Endothelial cell of umbilical vein (primary cell): ENCODE results near the gene C20orf173. TPM values are rescaled to one million over a fixed set of nuclear protein-coding genes. Genes with fewer than 3 reads are reported as not detected.

Experiments
- BruUV-seq: library from RNA; stranded (reverse); fragments of 400-500 nt; replicated peaks from 2 replicates; lab custom pipeline; 2021; lab: Mats Ljungman, UMichigan
- CTCF ChIA-PET: fragments of 300-600, 350-600 bp; sonication (Branson Sonifier 250); formaldehyde crosslinking; loops from one replicate; lab custom pipeline; 2021; ENCODE audit warnings: antibody characterized with exemption, inconsistent platforms; lab: Charles Lee
- POLR2A ChIA-PET: fragments of 300-600, 350-600 bp; sonication (Branson Sonifier 250); formaldehyde crosslinking; loops from one replicate; lab custom pipeline; 2021; ENCODE audit warnings: antibody characterized with exemption, inconsistent platforms; lab: Charles Lee
- DNase-seq: peaks from one replicate; pipeline ENCODE4 v3.0.0-alpha.2; 2011; ENCODE audit warnings: low read depth, low spot score
- FAIRE-seq: peaks from 2 replicates; lab custom pipeline; 2011; peaks lifted over from hg19 to GRCh38; lab: Jason Lieb, UNC
- H2AFZ ChIP-seq: 2 replicates; pipeline ENCODE4 v1.6.0; 2012; ENCODE audit warnings: low read depth, low read length, control low read depth, inconsistent platforms
- H3K27ac ChIP-seq: 2 replicates; pipeline ENCODE4 v1.5.1; 2011; ENCODE audit warnings: low read depth, mild to moderate bottlenecking, control low read depth, low read length, moderate library complexity; ENCODE audit not compliant: insufficient read depth
- H3K27me3 ChIP-seq, 2 experiments: 2 replicates each; pipeline versions ENCODE4 v1.6.0 to v1.6.1; 2011; ENCODE audit warnings: low read length in 2 of 2, mixed read lengths in 1 of 2; ENCODE audit not compliant: control insufficient read depth in 2 of 2, insufficient read depth in 2 of 2
- H3K36me3 ChIP-seq, 2 experiments: 2 replicates in 1 of 2; 3 replicates in 1 of 2; pipeline ENCODE4 v1.5.1; 2011; ENCODE audit warnings: low read length in 2 of 2, mild to moderate bottlenecking in 1 of 2, moderate library complexity in 1 of 2; ENCODE audit not compliant: control insufficient read depth in 2 of 2, insufficient read depth in 2 of 2; ENCODE audit errors: extremely low read depth in 1 of 2
- H3K4me1 ChIP-seq: 3 replicates; pipeline ENCODE4 v1.5.1; 2011; ENCODE audit warnings: mild to moderate bottlenecking, low read length; ENCODE audit not compliant: control insufficient read depth, insufficient read depth; ENCODE audit errors: extremely low read depth
- H3K4me2 ChIP-seq: 2 replicates; pipeline ENCODE4 v1.6.1; 2011; ENCODE audit warnings: low read length, control low read depth, mixed read lengths; ENCODE audit not compliant: insufficient read depth
- H3K4me3 ChIP-seq, 3 experiments: fragments of 200-600 bp in 1 of 3; sonication (generic), shearing (Covaris generic) in 1 of 3; replicated peaks in 1 of 3; 2 replicates each; pipeline ENCODE4 v1.5.1; 2011 to 2016; ENCODE audit warnings: control low read depth in 3 of 3, low read length in 3 of 3, mild to moderate bottlenecking in 2 of 3, inconsistent platforms in 1 of 3, low read depth in 1 of 3, moderate library complexity in 1 of 3; ENCODE audit not compliant: insufficient read depth in 1 of 3
- H3K79me2 ChIP-seq: 2 replicates; pipeline ENCODE4 v1.6.0; 2012; ENCODE audit warnings: low read length, inconsistent platforms; ENCODE audit not compliant: control insufficient read depth, insufficient read depth
- H3K9ac ChIP-seq: replicated peaks from 2 replicates; pipeline ENCODE3; 2011; ENCODE audit warnings: low read length, control low read depth; ENCODE audit not compliant: insufficient read depth; ENCODE audit errors: extremely low read depth
- H3K9me1 ChIP-seq: replicated peaks from 3 replicates; pipeline ENCODE4 v1.6.0; 2011; ENCODE audit warnings: mild to moderate bottlenecking, low read length; ENCODE audit not compliant: control insufficient read depth, insufficient read depth; ENCODE audit errors: extremely low read depth
- H3K9me3 ChIP-seq: replicated peaks from 2 replicates; pipeline ENCODE4 v1.5.1; 2012; ENCODE audit warnings: low read length, inconsistent platforms; ENCODE audit not compliant: control insufficient read depth, insufficient read depth
- H4K20me1 ChIP-seq: replicated peaks from 2 replicates; pipeline ENCODE3; 2011; ENCODE audit warnings: mild to moderate bottlenecking, low read length; ENCODE audit not compliant: control insufficient read depth, insufficient read depth; ENCODE audit errors: extremely low read depth
- EZH2 ChIP-seq: IDR thresholded peaks from 2 replicates; pipeline ENCODE4 v1.6.1; 2012; ENCODE audit warnings: borderline replicate concordance, low read depth, mild to moderate bottlenecking, moderate library complexity, low read length, inconsistent platforms; ENCODE audit not compliant: severe bottlenecking
- GATA2 ChIP-seq: IDR thresholded peaks from 2 replicates; pipeline ENCODE4 v1.7.0; 2011; ENCODE audit warnings: low read depth, mild to moderate bottlenecking, moderate library complexity, mixed read lengths, low read length; ENCODE audit not compliant: insufficient read length, insufficient read depth
- JUN ChIP-seq: IDR thresholded peaks from 2 replicates; pipeline ENCODE4 v1.6.1; 2011; ENCODE audit warnings: borderline replicate concordance, low read depth; ENCODE audit not compliant: insufficient read length, insufficient read depth
- MYC ChIP-seq: IDR thresholded peaks from one replicate; pipeline ENCODE4 v1.6.1; 2011; ENCODE audit warnings: mild to moderate bottlenecking, low read depth, low read length
- POLR2A ChIP-seq: IDR thresholded peaks from 2 replicates; pipeline ENCODE4 v1.6.1; 2012; ENCODE audit warnings: low read depth, mild to moderate bottlenecking, control low read depth, low read length
- POLR2AphosphoS5 ChIP-seq: IDR thresholded peaks from 2 replicates; pipeline ENCODE4 v1.6.1; 2012; ENCODE audit warnings: low read depth, mild to moderate bottlenecking, control low read depth, low read length, moderate library complexity; ENCODE audit not compliant: insufficient read depth
- dilution Hi-C: fragments of 300-500 bp; cut with MboI; formaldehyde crosslinking; loops from one replicate; pipeline ENCODE4 v1.15.0; 2019; ENCODE audit warnings: low sequenced_read_pairs; ENCODE audit not compliant: extremely low pct_ligation_motif_present
- intact Hi-C: fragments of 100-400 bp; cut with micrococcal nuclease; formaldehyde crosslinking; loops from one replicate; pipeline ENCODE4 v1.10.0; 2022
- polyA plus RNA-seq, 4 experiments: library from polyadenylated mRNA; depleted of rRNA in 3 of 4; stranded (reverse) in 3 of 4; unstranded in 1 of 4; fragments of >200 nt; gene quantifications; 2 replicates each; pipeline versions ENCODE4 v1.2.1 to v1.2.3, GENCODE V29; 2011 to 2012; ENCODE audit warnings: missing spikeins in 1 of 4
- total RNA-seq: library from RNA; stranded (reverse); gene quantifications from 2 replicates; pipeline ENCODE4 v1.2.3, GENCODE V29; 2021

The C20orf173 gene
- total and polyA plus RNA-seq, 2 donors (not counting 3 experiments of a cell fraction or from before 2014, with no cell fraction given), result not detected

DNA sequence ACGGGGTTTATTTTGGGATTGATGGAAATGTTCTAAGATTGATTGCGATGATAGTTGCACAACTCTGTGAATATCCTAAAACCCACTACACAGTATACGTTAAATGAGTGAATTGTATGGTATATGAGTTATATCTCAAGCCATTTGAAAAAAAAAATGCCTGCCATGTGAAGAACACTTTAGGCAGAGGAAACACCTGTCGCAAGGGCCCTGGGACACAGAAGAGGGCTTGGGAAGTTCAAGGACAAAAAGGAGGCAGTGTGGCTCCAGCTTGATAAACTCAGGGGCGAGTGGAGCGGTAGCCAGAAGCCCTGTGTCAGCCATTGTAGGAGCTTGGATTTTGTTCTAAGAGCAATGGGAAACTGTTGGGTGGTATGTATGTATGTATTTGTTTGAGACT is 37.1 kb downstream of the C20orf173 start:
- Histone ChIP-seq H3K79me2 (no peaks in the 10 kb centered on the region), H2AFZ (no peak overlapping the region), H3K36me3 (peaks cover 6 to 32% of the 10 kb centered on the region in 2 experiments), H4K20me1 (no peaks in the 10 kb centered on the region), H3K27me3 (no peaks in the 10 kb centered on the region), H3K9me3 (no peaks in the 10 kb centered on the region), H3K4me1 (peaks cover 8% of the 10 kb centered on the region), H3K4me2 (no peak overlapping the region), H3K9me1 (no peaks in the 10 kb centered on the region), H3K9ac (no peak overlapping the region), H3K27ac (no peak overlapping the region), H3K4me3 (no peak overlapping the region)
- no TSS peak for BruUV-seq
- POLR2A ChIA-PET, result no interaction called here
- CTCF ChIA-PET, result interaction anchor here (1.0 to 1.4 kb wide), 2 partner anchors 15 to 19 kb away, joined by 3 read pairs; no protein-coding TSS in a partner anchor
- no peak for TF ChIP-seq POLR2A
- no peak for TF ChIP-seq POLR2AphosphoS5
- TF ChIP-seq JUN, result no peak
- TF ChIP-seq GATA2, result no peak
- TF ChIP-seq MYC, result no peak
- intact Hi-C loops (no loop called here), dilution Hi-C loops (no loop called here)
- FAIRE-seq (no peak), DNase-seq (no peak)

DNA sequence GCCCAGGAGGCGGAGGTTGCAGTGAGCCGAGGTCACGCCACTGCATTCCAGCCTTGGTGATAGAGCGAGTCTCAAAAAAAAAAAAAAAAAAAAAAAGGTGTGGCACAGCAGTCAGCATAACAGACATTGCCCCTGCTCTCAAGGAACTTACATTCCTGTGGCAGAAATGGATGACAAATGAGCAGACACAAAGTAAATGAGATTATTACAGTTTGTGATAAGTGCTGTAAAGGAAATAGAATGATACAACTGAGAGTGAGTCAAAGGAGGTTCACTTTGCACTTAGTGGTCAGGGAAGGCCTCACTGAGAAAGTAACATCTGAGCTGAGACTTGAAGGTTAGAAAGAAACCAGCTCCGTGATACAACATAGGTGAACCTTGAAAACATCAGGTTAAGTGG is 37.6 kb downstream of the C20orf173 start:
- DNase-seq, result no peak
- ChIA-PET POLR2A (no interaction called here), CTCF (interaction anchor here (1.0 to 1.4 kb wide), 2 partner anchors 16 to 20 kb away, joined by 3 read pairs; no protein-coding TSS in a partner anchor)
- Histone ChIP-seq H3K4me1 (peaks cover 8% of the 10 kb centered on the region), H3K4me3 (no peak overlapping the region), H3K9me3 (no peaks in the 10 kb centered on the region), H3K9me1 (no peaks in the 10 kb centered on the region), H3K27me3 (no peaks in the 10 kb centered on the region), H2AFZ (no peak overlapping the region), H3K27ac (no peak overlapping the region), H3K36me3 (peaks cover 6 to 29% of the 10 kb centered on the region in 2 experiments), H3K4me2 (no peak overlapping the region), H3K9ac (no peak overlapping the region), H3K79me2 (no peaks in the 10 kb centered on the region), H4K20me1 (no peaks in the 10 kb centered on the region)
- intact Hi-C loops (no loop called here), dilution Hi-C loops (no loop called here)
- no TSS peak for BruUV-seq
- FAIRE-seq, result no peak
- TF ChIP-seq GATA2, result no peak
- TF ChIP-seq POLR2A, result no peak
- no peak for TF ChIP-seq POLR2AphosphoS5
- no peak for TF ChIP-seq EZH2
